Measurements from ENCODE around the gene RASA3. TPM values are rescaled to one million over a fixed set of nuclear protein-coding genes. Genes with fewer than 3 reads are reported as not detected.

The RASA3 gene
- total and polyA plus RNA-seq, 2 of the 8 experiments (the other 6 are each of a cell fraction or from before 2014, with no cell fraction given) = 7.5 to 21.9 TPM

DNA sequence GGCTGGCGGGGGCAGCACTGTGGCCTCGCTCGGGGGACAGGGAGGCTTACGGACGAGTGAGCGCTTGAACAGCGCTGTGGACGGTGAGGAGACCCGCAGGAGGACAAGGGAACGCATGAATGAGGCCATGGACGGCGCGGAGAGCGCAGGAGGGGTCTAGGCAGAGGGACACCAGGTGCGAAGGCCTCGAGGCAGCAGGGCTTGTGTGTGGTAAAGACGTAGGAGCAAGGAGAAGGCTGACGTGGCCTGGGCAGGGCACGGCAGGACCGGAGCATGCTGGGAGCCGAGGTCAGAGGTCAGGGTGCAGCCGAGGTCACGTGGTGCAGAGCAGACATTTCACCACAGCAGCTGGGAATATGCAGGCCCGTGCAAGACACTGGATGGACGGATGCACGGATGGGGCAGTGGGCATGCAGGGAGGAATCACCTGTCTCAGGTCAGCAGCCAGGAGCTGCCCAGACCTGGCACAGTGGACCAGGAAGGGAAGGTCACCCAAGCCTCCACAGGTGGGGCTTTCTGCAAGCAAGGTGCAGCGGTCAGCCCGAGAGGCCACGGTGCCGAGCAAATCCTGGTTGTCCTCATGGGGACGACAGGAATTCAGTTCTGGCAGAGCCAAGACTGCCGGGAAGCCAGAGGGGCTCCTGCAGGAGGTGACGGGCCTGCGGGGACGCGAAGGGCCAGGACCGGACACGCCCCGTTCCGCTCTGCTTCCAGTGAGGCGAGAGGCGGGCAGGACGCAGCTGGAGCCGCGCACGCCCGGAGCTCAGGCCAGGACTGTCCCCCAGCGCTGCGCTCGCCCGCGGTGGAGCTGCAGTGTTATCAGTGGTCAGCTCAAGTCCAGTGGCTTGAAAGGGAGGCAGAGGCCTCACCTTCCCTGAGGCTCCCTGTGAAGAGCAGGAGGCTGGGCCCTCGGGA lies 72.2 kb downstream of the RASA3 start (continued):
- TF ChIP-seq, protein P1, sequence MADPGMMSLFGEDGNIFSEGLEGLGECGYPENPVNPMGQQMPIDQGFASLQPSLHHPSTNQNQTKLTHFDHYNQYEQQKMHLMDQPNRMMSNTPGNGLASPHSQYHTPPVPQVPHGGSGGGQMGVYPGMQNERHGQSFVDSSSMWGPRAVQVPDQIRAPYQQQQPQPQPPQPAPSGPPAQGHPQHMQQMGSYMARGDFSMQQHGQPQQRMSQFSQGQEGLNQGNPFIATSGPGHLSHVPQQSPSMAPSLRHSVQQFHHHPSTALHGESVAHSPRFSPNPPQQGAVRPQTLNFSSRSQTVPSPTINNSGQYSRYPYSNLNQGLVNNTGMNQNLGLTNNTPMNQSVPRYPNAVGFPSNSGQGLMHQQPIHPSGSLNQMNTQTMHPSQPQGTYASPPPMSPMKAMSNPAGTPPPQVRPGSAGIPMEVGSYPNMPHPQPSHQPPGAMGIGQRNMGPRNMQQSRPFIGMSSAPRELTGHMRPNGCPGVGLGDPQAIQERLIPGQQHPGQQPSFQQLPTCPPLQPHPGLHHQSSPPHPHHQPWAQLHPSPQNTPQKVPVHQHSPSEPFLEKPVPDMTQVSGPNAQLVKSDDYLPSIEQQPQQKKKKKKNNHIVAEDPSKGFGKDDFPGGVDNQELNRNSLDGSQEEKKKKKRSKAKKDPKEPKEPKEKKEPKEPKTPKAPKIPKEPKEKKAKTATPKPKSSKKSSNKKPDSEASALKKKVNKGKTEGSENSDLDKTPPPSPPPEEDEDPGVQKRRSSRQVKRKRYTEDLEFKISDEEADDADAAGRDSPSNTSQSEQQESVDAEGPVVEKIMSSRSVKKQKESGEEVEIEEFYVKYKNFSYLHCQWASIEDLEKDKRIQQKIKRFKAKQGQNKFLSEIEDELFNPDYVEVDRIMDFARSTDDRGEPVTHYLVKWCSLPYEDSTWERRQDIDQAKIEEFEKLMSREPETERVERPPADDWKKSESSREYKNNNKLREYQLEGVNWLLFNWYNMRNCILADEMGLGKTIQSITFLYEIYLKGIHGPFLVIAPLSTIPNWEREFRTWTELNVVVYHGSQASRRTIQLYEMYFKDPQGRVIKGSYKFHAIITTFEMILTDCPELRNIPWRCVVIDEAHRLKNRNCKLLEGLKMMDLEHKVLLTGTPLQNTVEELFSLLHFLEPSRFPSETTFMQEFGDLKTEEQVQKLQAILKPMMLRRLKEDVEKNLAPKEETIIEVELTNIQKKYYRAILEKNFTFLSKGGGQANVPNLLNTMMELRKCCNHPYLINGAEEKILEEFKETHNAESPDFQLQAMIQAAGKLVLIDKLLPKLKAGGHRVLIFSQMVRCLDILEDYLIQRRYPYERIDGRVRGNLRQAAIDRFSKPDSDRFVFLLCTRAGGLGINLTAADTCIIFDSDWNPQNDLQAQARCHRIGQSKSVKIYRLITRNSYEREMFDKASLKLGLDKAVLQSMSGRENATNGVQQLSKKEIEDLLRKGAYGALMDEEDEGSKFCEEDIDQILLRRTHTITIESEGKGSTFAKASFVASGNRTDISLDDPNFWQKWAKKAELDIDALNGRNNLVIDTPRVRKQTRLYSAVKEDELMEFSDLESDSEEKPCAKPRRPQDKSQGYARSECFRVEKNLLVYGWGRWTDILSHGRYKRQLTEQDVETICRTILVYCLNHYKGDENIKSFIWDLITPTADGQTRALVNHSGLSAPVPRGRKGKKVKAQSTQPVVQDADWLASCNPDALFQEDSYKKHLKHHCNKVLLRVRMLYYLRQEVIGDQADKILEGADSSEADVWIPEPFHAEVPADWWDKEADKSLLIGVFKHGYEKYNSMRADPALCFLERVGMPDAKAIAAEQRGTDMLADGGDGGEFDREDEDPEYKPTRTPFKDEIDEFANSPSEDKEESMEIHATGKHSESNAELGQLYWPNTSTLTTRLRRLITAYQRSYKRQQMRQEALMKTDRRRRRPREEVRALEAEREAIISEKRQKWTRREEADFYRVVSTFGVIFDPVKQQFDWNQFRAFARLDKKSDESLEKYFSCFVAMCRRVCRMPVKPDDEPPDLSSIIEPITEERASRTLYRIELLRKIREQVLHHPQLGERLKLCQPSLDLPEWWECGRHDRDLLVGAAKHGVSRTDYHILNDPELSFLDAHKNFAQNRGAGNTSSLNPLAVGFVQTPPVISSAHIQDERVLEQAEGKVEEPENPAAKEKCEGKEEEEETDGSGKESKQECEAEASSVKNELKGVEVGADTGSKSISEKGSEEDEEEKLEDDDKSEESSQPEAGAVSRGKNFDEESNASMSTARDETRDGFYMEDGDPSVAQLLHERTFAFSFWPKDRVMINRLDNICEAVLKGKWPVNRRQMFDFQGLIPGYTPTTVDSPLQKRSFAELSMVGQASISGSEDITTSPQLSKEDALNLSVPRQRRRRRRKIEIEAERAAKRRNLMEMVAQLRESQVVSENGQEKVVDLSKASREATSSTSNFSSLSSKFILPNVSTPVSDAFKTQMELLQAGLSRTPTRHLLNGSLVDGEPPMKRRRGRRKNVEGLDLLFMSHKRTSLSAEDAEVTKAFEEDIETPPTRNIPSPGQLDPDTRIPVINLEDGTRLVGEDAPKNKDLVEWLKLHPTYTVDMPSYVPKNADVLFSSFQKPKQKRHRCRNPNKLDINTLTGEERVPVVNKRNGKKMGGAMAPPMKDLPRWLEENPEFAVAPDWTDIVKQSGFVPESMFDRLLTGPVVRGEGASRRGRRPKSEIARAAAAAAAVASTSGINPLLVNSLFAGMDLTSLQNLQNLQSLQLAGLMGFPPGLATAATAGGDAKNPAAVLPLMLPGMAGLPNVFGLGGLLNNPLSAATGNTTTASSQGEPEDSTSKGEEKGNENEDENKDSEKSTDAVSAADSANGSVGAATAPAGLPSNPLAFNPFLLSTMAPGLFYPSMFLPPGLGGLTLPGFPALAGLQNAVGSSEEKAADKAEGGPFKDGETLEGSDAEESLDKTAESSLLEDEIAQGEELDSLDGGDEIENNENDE (IDR thresholded peaks at IDR 0.05; ENCODE audit: insufficient replicate concordance, low read length) = no peak
- TF ChIP-seq RFX5 (IDR thresholded peaks at IDR 0.05; ENCODE audit: borderline replicate concordance, low read depth, low read length) = no peak
- TF ChIP-seq CTBP2 (IDR thresholded peaks at IDR 0.05; ENCODE audit: borderline replicate concordance, insufficient read depth, insufficient read length, low read length) = no peak
- TF ChIP-seq YY1 (IDR thresholded peaks at IDR 0.05; ENCODE audit: low read depth, low read length) = no peak
- no peak for TF ChIP-seq RXRA (IDR thresholded peaks at IDR 0.05; ENCODE audit: insufficient read depth, low read depth, low read length)
